GM12873 (cell line): Measurements from ENCODE around the gene TMEM87B.

Source experiments
- TF ChIP-seq, protein P1 (sequence below): IDR thresholded peaks from 2 replicates; pipeline ENCODE4 v1.5.1; 2012; ENCODE audit warnings: low read depth, mild to moderate bottlenecking, moderate library complexity, low read length, control low read depth; ENCODE audit not compliant: insufficient read depth; ENCODE audit errors: missing control alignments

Gene TMEM87B

DNA sequence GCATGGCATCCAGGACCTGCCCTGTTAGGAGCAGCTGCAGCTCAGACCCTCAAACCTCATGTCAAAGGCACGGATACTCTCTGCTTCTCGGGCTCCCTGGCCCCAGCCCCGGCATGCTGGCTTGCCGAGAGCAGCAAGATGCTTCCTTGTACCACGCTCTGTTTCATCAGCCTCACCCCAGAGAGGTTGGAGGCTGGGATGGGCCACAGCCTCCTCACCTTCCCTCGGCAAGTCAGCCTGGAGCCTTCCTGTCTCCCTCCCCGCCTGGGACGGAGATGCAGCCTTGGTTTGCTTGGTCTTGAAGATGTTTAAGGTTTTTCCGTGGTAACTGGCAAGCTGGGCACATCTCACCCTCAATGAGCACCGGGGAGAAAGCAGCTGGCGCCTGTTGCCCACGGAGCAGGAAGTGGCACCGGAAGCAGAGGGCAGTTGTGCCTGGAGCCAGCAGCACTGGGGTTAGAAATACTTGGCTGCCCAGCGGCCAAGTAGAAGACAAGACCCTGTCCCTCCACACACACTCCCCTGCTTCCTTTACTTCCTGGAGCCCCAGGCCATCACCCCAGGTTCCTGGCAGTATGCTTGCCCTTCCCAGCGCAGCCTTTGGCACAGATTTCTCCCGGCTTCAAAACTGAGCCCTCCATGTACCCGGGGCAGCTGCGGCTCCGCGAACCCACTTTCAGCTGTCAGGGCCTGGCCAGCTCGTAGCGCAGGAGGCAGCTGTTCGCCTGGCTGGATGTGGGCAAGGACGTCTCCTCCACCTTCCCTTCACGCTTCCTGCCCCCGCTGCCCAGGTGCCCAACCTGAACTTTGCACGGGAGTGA lies 100.5 kb downstream of the TMEM87B start:
- TF ChIP-seq, protein P1, sequence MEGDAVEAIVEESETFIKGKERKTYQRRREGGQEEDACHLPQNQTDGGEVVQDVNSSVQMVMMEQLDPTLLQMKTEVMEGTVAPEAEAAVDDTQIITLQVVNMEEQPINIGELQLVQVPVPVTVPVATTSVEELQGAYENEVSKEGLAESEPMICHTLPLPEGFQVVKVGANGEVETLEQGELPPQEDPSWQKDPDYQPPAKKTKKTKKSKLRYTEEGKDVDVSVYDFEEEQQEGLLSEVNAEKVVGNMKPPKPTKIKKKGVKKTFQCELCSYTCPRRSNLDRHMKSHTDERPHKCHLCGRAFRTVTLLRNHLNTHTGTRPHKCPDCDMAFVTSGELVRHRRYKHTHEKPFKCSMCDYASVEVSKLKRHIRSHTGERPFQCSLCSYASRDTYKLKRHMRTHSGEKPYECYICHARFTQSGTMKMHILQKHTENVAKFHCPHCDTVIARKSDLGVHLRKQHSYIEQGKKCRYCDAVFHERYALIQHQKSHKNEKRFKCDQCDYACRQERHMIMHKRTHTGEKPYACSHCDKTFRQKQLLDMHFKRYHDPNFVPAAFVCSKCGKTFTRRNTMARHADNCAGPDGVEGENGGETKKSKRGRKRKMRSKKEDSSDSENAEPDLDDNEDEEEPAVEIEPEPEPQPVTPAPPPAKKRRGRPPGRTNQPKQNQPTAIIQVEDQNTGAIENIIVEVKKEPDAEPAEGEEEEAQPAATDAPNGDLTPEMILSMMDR: no peak

DNA sequence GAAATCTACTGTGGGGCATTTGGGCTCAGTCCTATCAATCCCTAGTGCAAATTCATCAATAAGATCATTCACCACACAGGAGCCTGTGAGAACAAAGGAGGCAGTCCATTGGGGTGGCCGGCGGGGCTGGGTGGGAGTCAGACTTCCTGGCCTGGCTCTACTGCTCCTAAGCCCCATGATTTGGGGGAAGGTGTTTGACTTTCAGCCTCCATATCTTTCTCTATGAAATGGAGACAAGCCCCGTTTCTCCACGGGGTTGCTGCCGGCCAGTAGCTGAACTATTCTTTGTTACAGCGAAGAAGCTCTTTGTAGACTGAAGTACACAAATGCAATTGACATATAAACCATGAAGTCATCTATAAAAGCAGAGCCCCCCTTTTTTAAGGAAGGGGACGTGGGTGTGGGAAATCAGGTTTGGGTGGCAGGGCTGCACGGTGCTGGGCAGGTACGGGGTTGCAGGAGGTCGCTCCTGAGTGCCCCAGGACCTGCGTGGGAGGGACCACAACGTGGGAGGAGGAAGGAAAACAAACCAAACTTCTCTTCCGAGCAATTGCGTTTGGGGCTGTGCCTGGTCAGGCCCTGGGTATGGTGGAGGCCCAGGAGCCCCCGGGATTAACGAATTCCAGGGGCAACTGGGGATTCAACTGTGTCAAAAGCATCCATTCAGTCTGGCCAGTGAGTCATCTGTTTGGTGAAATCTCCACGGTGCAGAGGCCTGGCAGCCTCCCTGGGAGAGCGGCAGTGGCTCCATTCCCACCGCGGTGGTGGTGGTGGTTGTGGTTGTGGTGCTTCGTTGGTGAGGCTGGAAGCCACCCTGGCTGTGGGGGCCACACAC lies 101.3 kb downstream of the TMEM87B start:
- TF ChIP-seq, protein P1: no peak

DNA sequence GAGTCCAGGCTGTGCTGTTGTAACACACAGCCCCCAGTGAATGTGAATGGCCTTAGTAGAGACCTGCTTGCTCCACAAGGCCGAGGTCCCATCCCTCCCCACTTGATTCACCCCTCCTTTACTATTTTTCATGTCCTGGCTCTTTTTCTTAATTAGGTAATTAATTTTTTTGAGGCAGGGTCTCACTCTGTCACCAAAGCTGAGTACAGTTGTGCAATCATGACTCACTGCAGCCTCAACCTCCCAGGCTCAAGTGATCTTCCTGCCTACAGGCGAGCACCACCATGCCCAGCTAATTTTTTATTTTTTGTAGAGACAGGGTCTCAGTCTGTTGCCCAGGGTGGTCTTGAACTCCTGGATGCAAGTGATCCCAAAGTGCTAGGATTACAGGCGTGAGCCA lies 102.4 kb downstream of the TMEM87B start:
- TF ChIP-seq, protein P1: no peak

DNA sequence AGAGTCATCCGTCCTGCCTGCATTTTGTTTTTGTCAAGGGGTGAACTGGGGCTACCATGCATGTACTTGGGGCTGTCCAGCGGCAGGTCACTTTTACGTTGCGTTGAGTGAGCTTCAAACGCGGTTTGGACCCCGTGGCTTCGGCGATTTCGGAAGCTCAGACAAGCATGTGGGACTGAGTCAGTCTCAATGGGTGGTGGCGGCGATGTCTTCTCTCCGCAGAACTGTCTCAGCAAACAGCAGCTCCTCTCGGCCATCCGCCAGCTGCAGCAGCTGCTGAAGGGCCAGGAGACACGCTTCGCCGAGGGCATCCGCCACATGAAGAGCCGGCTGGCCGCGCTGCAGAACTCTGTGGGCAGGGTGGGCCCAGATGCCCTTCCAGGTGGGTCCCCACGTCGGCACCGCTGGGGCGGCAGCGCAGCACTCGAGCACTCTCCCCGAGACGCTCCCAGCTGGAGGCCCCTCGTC lies 104.4 kb downstream of the TMEM87B start:
- TF ChIP-seq, protein P1: no peak

DNA sequence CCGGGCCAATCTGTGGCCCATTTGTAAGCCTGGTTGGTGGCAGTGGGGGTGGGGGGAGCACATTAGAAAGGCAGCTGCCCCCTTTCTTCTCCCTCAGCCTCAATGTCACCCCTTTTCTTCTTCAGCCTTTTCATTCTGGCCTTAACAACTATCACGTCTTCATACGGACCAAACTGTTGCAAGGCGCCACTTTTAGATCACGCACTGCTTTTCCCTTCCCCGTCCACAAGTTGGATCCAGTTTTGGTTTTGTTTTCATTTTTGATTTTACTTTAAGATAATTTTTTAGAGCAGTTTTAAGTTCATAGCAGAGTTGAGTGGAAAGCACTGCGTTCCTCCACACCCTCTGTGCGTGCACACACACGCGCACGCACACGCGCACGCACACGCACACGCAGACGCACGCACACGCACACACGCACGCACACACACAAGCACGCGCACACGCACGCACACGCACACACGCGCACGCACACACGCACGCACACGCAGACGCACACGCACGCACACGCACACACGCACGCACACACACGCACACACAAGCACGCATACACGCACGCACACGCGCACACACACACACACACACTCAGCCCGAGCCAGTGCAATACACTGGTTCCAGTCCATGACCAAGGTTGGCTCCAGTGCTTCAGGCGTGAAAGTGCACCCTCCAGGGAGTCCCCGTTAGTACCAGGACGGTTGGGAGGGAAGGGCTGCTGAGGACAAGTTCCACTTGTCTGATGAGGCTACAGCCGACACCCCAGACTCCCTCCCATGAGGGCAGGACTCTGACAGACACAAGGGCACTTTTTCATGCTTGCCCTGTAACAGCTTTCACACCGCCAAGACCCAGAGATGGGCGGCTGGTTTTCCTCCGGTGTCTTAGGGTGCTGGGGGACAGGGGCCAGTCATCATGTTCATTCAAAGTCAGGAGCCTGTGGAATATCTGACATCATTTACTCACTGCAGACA lies 105.5 kb downstream of the TMEM87B start:
- TF ChIP-seq, protein P1: no peak

DNA sequence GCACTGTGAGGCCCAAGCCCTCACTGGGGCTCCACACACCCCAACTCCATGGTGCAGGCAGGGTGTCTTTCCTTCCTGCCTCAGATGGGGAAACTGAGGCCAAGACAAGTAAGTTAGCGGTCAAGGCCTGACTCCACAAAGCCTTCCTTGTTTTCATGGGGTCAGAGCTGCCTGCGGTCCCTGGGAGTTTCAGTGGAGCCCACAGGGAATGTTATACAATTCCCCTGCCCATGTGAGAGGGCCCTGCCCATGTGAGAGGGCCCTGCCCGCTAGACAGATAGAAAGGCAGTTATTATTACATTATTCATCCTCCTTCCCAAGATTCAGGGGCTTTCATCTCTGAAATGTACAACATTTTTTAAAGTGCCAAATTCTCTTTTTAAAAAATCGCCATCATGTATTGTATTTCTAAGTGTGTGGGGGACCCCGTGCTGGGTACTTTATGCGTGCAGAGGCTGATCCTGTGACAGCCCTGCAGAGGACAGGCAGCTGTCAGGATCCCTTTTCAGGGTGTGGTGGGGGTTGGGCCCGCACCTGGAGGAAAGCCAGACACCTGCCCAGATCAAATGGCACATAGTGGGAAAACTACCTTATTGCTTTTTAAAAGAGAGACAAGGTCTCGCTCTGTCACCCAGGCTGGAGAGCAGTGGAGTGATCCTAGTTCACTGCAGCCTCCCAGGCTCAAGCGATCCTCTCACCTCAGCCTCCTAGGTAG lies 106.5 kb downstream of the TMEM87B start:
- TF ChIP-seq, protein P1: no peak
